Dermis microvascular lymphatic vessel endothelial cell (primary cell): ENCODE measurements around the gene PPM1H. TPM values are rescaled to one million over a fixed set of nuclear protein-coding genes. Genes with fewer than 3 reads are reported as not detected.
A peak's percentile ranks its signal among the peaks of the same experiment; 100 is the strongest.
"Not testable (repeated sequence)": the region's sequence is repeated elsewhere in the genome, so short reads cannot be mapped to it uniquely, and the experiment has no call there.

Source experiments
- DNase-seq, 2 donors: peaks; one replicate each; pipeline versions ENCODE4 v3.0.0 to v3.0.0-alpha.2; 2010; ENCODE audit warnings: low read depth in 2 of 2
- total RNA-seq: library from RNA; depleted of rRNA; stranded (reverse); fragments of >200 nt; gene quantifications from 2 replicates; pipeline ENCODE4 v1.2.1, GENCODE V29; 2014

Gene PPM1H
- total RNA-seq, 1 donor from 2014 or later: 1.0 TPM

DNA sequence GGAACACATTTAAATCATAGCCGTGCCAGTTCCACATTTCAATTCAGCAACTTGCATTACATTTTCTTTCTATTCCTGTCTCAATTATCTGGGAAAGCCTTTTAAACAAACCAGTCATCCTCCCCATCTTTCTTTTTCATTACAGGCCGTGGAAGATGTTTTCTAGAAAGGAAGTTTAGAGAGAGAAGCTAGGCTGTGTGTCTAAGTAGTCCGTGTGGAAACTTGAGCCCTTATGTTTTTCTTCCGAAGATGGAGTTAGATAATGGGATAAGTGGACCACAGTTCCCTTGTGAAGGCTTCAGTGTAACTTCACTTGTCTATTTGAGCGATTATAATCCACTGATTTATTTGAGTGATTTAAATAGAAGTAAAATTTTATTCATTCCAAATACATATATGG, 12.4 kb upstream of the PPM1H start:
- DNase-seq: no peak

DNA sequence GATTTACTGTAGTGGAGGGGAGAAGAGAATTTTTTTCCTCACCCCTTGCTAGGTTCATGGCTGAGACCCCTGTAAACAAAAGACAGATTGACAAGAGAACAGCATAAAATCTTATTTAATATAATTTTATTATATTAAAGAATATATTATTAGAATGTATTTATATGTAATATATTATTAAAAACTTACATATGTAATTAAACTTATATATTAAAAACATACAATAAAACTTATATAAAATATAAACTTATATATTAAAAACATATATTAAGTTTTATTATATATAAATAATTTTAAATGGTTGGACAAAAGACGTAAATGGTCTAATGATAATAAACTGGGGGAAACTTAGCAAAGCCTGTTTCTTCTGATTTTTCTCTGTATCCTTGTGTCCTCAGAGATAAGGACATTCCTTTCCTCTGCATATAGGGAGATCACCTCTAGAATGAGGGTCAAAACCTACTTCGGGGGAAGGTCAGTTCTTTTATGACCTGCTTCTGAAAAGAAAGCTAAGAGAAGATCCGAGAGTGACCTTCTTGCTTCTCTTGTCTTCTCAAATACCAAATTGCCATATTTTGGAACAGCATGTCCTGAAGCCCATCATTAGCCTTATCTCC, 8.9 kb upstream of the PPM1H start:
- DNase-seq: no peak

DNA sequence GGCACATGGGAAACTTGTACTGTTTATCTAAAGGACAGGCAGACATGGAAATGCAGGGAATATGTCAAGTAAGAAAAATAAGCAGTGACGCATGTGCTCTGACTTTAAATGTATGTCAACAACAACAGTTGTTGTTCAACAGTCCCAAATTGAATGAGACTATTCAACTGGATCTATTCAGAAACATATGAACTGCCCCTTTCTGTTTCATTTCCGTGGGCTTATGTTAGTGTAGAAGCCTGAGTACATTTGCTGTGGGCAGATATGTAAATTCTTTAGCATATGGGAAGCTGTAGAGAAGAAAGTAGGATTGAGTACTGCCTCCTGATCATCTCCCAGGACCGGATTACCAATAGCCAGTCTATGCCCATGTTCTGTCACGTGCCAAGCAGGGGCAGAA, 7.4 kb upstream of the PPM1H start:
- not testable (repeated sequence) for DNase-seq

DNA sequence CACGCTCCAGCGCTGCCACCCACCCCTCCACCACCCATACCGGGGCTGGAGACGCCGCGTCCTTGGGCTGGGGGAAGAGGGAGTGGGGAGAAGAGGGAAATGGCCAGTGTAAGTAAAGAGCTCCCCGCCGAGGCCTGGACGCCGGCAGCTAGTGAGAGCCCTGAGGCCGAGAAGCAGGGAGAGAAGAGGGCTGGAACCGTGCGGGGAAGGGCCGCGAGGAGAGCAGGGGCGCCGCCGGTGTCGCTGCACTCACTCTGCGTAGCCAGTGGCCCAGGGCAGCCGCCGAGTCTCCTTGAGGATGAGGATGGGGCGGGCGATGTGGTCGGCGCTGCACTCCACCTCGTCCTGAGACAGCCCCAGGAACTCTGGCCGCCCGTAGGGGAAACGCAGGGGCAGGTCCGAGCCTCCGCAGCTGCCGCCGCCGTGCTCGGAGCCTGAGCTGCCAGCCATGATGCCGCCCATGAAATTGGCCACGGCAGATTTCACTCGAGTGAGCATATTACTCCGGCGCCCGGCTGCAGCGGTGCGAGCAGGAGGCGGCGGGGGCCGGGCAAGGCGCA, 631 bp downstream of the PPM1H start:
- peak in 1 of 2 donors; percentile 37 for DNase-seq

DNA sequence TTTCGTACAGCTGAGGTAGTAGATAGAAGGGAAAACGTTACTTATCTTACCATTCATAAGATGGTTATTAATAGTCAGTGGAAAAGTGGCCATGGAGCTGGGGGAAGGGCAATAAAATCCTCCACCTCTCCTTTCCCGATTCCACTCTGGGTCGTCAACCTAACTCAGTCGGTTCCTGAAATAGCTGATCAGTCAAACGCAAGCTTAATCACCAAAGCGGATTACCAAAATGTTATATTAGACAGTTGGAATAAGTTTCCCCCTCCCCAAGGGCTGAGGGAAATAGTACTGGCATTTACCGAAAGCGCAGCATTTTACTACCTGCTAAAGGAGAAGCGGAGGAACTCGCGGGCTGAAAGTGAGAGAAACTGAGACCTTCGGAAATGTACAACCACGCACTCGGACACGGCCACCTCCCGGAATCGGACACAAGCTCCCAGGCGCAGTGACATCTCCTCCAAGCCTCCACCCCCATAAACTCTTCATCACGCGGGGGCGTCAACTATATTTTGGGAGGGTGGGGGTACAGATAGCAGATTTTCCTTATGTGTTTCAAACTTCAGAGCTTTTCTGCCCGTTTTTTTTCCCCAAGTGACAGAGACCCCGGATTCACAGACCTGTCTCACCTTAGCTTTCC, 1.2 kb downstream of the PPM1H start:
- peak in 1 of 2 donors; percentile 13 for DNase-seq

DNA sequence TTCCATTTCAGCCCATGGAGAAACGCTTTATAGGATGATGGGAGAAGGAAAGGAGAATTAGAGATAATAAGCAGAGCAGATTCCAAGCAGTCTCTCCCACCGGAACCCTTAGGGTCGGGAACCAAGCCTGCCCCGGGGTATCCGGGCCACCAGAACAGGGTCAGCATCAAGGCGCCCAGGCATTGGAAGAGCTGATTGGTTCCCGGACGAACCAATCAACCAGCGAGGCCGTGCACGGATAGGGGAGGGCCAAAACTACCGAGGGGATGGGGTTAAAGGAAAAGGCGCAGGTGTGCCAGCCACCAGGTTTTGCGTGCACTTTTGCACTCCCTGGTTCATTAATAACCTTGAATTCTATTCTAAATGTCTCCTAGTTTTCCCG, 1.7 kb downstream of the PPM1H start:
- DNase-seq: no peak

DNA sequence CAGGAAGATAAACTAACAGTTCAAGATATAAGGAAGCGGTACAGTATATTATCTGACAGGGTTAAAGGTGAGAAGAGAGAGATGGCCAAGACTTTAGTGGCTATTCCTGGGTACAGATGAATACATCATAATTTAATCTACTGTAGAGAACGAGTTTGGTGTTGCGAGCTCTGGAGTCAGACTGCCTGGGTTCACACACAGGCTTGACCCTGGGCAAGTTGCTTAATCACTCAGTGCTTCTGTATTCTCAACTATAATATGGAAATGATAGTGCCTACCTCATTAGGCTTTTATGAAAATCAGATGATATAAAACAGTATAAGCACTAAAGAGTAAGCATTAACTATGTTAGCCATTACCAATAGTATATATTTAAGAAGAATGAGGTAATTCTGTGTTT, 3.5 kb downstream of the PPM1H start:
- DNase-seq: no peak

DNA sequence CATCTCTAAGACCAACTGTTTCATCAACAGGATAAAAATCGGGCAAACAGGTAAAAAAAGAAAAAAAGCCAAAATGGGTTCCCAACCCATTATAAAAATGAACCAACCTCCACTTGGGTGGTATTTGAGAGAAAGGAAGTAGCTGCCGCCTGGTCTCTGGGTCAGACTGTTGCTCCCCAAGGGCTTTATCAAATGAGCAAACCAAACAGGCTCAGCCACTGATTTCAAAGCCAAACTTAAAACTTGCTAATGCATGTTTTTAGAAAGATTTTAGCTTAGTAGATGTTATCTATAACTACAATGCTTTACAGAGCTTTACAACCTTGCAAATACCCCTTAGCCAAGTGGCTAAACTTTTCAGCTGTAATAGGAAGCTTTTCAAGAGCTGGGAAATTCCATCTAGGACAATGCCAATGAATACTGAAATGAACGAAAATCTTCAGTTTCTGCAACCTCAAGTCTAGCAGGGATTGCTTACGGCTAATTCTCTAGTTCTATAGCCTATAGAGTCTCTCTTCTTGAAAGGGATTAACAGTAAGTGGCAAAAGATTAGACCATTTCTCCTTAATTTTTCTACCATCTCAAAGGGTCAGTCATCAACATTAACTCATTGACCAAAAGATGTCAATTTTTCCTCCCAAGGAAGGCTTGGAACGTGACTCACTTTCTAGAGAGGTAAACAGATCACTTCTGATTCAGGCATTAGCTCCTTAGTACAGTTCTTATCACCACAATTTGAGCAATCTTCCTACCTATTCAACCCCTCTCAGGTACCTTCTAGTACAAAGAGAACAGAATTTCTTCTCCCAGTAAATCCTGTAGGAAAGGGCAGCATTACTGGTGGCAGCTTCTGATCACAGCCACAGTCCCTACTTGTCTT, 4.2 kb downstream of the PPM1H start:
- no peak for DNase-seq

DNA sequence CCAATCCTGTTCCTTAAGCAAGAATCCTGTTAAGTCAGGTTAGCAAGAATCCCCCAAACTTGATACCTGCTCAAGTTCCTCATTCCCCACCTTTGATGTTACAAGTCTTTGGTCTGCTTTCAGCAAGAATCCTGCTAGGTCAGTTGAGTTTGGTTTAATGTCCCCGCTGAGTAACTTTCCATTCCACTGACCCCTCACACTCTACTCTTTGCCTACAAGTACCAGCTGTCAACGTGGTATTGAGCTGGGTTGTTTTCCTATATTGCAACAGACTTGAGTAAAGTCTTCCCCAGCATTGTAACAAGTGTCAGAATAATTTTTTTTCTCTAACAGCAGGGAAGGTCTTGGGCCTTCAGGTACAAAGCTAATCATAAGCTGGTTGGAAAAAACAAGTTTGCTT, 6.3 kb downstream of the PPM1H start:
- no peak for DNase-seq

DNA sequence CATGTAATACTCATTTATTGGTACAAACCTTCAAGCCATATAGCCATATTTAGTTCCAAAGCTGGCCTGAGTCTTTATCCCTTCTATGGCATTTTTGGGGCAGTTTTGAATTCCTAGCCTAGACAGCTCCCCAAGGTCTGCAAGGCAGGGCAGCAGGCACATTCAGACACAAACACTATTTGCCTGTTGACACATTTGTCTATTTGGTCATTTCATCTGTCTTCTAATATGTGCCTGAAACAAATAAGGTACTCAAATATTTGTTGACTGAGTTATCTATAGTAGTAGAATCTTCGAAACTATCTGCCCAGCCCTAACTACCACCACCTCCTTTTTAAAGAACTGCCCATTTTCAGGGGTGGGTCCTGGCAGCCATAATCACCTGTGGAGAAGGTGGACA, 9.3 kb downstream of the PPM1H start:
- DNase-seq: no peak

DNA sequence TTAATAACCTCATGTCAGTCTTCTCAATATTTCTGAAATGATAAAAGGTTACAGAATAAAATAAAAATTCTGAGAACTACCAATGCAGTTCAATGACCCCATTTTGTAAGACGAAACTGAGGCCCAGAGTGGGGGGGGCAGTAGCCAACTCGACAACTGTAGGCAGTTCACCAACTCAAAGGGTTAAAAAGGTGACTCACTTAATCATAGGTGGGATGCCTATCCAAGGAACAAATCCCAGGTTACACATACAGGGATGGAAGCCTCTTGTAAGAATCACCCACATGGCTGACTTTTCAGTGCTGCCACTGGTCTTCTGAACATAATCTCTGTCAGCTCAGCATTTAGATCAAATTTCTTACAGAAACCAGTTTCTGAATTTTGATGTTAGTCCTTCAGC, 10.9 kb downstream of the PPM1H start:
- DNase-seq: no peak

DNA sequence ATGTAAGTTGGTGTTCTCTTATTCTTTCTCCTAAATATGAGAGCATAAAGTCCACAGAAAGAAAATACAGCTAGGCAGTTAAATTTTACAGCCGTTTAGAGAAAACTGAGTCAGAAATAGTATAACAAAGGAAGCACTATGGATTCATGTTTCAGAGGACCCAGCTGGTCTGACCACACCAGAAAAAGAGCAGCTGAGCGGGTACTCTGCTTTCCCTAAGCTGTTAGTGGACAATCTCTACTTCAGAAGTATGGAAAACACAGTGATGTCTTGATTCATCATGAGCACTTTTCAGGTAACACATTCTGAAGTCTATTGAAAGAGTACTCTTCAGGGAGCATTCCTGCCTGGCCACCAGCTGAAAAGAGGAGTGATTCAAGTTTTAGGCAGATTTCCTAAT, 12.4 kb downstream of the PPM1H start:
- DNase-seq: no peak

DNA sequence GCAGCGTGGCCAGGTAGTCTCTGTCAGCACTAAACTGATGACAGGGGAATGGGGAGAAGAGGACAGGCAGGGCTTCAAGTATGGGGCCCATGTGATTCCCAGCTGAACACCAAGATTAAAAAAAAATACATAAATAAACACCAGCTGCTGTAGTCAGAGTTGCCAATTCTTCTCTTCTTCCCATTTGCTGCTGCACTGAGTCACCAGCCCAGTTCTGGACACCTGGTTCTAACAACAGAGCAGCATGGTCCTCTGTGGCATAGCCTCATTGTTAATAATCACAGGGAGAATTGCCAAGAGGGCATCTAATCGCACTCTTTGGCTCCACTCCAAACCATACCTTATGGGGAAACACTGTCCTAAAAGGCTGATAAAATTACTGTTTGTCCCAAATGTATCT, 15.1 kb downstream of the PPM1H start:
- DNase-seq: peak in 1 of 2 donors; percentile 62

DNA sequence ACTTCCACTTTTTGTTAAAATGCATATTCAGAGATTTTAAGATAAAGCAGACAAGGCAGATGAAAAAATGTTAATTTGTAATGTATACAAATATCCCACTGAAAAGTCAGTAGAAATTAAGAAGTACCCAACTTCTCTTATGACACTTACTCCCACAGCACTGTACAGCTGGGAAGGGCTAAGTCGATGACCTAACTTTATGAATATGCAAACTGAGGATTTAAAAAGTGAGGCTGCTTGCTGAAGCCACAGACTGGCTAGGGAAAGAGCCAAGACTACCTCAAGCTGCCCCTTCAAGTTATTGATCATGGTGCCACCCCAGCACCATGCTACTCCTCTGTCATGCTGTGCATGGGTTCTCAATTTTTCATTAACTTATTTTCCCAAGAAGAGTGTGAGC, 17.0 kb downstream of the PPM1H start:
- DNase-seq: no peak

DNA sequence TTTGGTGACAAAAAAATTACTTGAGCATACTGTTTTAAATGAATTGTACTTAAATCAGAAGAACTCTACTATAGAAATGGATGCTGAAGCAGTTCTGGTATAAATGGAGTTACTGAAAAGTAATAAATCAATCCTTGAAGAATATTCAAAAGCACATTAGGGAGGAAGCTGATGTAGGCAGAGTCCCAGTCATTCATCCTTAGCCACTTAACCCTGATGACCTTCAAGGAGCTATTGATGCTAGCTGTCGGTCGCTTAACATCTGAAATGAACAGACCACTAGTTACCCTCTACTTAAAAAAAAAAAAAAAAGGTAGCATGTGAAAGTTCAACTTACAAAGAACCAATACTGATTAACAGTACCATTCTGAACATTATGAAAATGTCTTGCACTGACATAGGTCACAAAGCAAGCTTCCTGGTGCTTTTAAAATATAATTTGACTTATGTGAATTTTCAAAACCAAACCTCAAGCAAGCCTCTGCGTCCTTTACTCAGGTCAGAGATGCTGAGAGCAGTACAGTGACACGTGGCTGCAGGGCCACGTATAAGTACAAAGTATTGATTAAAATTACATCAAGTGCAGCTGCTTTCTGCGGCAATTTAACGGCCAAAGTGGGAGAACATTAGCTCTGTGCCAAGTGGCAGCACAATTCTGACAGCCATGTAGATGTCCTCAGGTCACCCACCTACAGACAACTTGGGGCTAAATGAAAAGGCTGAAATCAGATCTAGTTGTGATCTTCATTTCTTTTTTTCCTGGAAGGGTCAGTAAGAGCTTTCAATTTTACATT, 18.1 kb downstream of the PPM1H start:
- no peak for DNase-seq

DNA sequence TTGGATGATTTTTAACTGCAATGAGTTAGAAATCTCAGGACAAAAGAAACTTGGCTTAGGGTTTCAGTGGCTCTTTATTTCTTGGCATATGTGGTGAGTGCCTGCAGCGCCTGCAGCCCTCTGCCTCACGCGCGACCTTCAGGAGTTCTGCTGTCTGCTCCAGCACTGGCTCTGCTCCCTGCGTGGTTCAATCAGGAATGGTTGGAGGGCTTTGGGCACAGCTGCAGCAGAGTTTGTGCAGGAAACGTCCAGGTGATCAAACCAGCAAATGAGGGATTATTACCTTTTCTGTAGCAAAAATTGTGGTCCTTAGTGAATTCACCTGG, 19.8 kb downstream of the PPM1H start:
- no peak for DNase-seq

DNA sequence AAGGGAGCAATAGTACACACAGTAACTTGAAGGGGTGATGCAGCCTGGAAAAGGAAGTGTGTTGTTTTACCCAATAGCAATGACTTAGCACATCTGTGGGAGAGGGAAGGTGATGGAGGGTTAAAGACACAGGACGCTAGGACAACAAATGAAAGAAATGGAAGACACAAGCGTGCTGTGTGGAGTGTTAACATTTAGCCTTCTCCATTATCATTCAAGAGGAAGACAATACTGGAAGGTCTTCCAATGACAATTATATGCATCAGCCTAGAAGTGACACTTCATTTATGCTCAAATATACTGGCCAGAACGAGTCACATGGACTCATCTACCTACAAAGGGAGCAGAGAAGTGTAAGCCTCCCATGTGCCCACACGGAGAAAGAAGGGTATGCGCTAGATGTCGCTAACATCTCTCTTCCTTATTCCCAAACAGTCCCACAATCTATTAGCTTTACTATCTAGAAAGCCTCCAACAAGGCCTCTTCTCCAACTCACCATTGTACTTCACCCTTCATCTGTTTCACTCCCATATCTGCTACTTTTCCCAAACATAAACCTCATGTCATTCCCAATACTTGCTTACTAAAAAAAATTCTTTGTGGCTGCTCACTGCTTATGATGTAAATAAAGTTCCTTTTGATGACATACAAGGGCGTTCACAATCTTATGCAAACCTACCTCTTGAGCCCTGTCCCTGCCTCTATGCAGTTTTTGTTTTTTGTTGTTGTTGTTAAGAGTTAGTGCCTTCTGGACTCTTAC, 20.3 kb downstream of the PPM1H start:
- no peak for DNase-seq

DNA sequence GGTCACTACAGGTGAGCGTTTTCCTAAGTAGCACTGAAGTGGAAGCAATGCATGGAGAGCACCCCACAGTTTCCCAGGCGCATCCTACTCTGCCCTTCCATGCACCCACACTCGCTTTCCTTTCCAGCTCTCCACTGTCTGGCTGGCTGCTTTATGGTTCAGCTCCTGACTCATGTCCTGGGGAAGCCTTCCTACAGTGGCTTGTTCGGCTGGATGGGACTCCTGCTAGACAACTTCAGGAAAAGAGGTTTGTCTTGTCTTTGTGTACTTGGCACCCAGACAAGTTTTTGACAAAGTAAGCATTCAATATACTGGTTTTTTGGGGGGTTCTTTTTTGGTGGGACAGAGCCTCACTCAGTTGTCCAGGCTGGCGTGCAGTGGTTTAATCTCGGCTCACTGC, 21.6 kb downstream of the PPM1H start:
- no peak for DNase-seq

DNA sequence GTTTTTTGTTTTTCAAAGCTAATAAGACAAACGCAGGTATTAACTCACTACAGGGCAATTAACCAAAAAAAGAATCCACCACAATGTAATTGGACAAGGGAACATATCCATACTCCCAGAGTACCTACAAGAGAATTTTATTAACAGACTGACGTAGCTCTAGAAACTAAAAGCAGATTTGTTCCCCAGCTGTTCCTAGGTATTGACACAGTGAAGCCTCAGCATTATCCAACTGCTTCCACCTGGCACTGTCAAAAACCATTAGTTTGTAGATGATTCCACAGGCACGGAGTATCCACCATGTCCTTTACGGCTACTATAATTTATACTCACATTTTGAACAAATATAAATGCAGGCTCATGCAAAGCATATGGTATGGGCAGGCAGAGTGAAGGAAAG, 22.3 kb downstream of the PPM1H start:
- DNase-seq: no peak

DNA sequence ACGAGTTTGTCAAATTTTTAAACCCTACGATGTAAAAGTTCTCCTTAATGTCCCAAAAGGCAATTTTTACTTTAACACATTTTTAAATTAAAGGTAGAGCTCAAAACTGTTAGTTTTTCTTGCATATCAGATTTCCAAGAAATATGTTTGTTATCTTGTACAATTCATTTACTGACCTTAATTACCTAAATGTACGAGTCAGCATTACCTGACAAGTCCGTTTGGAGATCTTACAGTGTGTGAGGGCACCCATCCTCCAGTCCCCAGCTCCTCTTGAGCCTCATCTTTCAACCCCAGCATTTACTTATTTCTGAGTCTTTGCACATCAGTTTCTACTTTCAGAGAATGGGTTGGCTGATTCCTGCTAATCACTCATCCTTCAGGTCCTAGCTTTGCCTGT, 23.7 kb downstream of the PPM1H start:
- no peak for DNase-seq

DNA sequence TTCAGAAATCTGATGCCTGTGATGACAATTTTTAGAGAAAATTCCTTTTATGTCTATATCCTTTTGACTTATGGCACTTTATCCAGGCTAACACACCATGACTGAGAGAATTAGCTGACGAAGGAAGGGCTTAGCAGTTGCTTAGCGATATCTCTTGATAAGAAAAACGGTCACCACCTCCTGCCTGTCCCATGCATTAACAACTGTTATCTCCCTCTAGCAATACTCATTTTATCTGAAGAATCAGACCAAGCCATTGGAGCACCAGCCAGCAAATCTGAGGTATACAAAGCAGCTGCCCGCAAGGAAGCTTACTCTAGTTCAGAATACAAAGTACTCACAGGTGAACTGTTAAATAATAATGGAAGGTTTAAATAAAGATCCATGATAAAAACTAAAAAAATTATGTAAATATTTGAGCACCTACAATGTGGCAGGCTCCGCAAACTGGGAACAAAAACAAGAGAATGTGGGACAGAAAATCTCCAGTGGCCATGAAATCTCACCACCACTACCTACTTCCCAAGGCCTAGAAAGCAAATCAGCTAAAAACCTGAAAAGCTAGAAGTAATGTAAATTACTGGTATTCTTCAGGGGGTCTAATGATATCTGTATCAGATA, 24.3 kb downstream of the PPM1H start:
- DNase-seq: no peak
